RWPE1 (cell line): ENCODE data around the gene AK2.

Experiments
- CTCF ChIA-PET: fragments of 350-600 bp; sonication (Branson Sonifier 250); formaldehyde crosslinking; extraction: SDS; loops from one replicate; lab custom pipeline; 2021; lab: Yijun Ruan, JAX
- POLR2A ChIA-PET: fragments of 400-600 bp; formaldehyde crosslinking; extraction: SDS; loops from one replicate; lab custom pipeline; 2020; ENCODE audit warnings: antibody characterized with exemption; ENCODE audit not compliant: low non-redundant PET; lab: Yijun Ruan, JAX
- DNase-seq: peaks from one replicate; pipeline ENCODE4 v3.0.0; 2012; ENCODE audit warnings: low spot score
- H3K27ac ChIP-seq: fragments of 450-650 bp; 2 replicates; pipeline ENCODE4 v1.5.1; 2017
- CTCF ChIP-seq: fragments of 450-650 bp; conservative IDR thresholded peaks from 2 replicates; pipeline ENCODE4 v1.5.1; 2017; ENCODE audit warnings: low read depth, mild to moderate bottlenecking

Gene AK2

GRCh38 chr1:33055210-33056008 lies 18.7 kb upstream of the AK2 start:
- peak; percentile 69 for TF ChIP-seq CTCF

GRCh38 chr1:33050221-33051076 lies 13.8 kb upstream of the AK2 start:
- CTCF ChIA-PET, result interaction anchor here (0.6 kb wide), 1 partner anchor 131 kb away, joined by 3 read pairs; no protein-coding TSS in a partner anchor

More at GRCh38 chr1:33055210-33056008, 18.7 kb upstream of the AK2 start:
- DNase-seq, result peak; percentile 55
- H3K27ac ChIP-seq, result peak overlapping the region; percentile 34; the same call in 1 of the 2 replicates
- ChIA-PET CTCF (interaction anchor here (0.6 to 1.6 kb wide), 11 partner anchors 18 to 729 kb away, joined by 3 to 7 read pairs (median 3); no protein-coding TSS in a partner anchor), POLR2A (no interaction called here)

GRCh38 chr1:33049371-33049770 lies 12.7 kb upstream of the AK2 start:
- peak overlapping the region; percentile 94 for H3K27ac ChIP-seq
- no peak for DNase-seq
- POLR2A ChIA-PET, result no interaction called here
- no peak for TF ChIP-seq CTCF
- CTCF ChIA-PET, result interaction anchor here (1.0 kb wide), 1 partner anchor 116 kb away, joined by 4 read pairs; no protein-coding TSS in a partner anchor

More at GRCh38 chr1:33050221-33051076, 13.8 kb upstream of the AK2 start:
- peak; percentile 73 for DNase-seq
- POLR2A ChIA-PET, result no interaction called here
- peak overlapping the region; percentile 94 for H3K27ac ChIP-seq
- no peak for TF ChIP-seq CTCF

GRCh38 chr1:33048426-33048825 lies 11.7 kb upstream of the AK2 start:
- CTCF ChIA-PET, result no interaction called here

GRCh38 chr1:33047839-33048305 lies 11.2 kb upstream of the AK2 start:
- no peak for DNase-seq
- CTCF ChIA-PET, result interaction anchor here (1.1 to 1.3 kb wide), 2 partner anchors 17 to 114 kb away, joined by 3 to 4 read pairs; no protein-coding TSS in a partner anchor
- H3K27ac ChIP-seq, result peak overlapping the region; percentile 94

More at GRCh38 chr1:33048426-33048825, 11.7 kb upstream of the AK2 start:
- POLR2A ChIA-PET, result no interaction called here
- peak overlapping the region; percentile 94 for H3K27ac ChIP-seq
- DNase-seq, result no peak
- no peak for TF ChIP-seq CTCF

More at GRCh38 chr1:33047839-33048305, 11.2 kb upstream of the AK2 start:
- no peak for TF ChIP-seq CTCF
- POLR2A ChIA-PET, result no interaction called here
